UCSD-AML1 (cell line): Measurements from ENCODE around the gene ZNF878.
"Not testable (repeated sequence)": the region's sequence is repeated elsewhere in the genome, so short reads cannot be mapped to it uniquely, and the experiment has no call there.

Source experiments
- DNase-seq: peaks from one replicate; lab custom pipeline; 2025; ENCODE audit not compliant: unreplicated experiment; lab: John Stamatoyannopoulos, UW

Gene ZNF878

DNA sequence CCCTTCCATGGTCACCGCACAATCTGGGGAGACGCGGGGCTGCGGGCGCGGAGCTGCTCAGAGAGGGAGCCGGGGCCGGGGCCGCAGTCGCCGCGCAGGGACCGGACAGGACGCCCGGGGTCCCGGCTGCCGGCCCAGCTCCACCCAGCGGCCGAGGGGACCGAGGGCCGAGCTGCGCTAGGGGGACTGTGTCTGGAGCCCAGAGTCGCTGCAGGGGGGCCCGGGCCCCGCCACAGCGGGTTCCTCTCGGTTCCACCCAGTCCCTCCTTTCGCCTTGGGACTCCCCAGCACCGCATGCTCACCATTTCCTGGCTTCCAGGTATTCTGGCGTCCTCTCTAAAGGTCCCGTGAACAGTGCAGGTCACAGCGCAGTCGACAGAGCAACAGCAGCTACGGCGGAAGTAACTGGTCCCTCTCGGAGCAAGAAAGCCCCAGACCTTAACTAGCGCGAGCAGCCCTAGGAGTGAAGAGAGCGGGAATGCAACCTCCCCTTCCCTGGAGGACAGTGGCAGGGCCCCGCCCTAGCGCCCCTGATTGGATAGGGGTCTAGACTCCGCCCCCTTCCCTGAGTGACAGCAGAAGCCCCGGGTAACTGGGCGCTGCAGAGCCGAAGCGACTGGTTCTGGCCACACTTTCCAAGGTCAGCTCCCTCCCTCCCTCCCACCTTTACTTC lies at the start of gene ZNF878:
TSS of gene ZNF878 (minus strand) at position 465 of the 673 bp plus-strand sequence. CDS start at position 305, 160 bp downstream.
- DNase-seq: peak; percentile 81

DNA sequence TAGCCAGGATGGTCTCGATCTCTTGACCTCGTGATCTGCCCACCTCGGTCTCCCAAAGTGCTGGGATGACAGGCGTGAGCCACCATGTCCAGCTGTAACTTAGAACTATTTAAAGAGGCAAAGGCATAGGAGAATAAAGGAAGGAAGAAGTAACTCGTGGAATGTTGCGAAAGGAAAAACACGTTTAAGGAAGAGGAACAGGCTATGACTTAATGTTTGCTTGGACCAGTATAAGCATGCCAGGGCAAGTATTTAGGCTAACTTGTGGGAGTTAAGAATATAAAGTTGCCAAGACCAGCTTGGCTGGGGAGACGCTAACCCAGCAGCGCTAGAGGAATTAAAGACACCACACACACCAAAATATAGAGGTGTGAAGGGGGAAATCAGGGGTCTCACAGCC lies 45.3 kb upstream of the ZNF878 start:
- DNase-seq: no peak

DNA sequence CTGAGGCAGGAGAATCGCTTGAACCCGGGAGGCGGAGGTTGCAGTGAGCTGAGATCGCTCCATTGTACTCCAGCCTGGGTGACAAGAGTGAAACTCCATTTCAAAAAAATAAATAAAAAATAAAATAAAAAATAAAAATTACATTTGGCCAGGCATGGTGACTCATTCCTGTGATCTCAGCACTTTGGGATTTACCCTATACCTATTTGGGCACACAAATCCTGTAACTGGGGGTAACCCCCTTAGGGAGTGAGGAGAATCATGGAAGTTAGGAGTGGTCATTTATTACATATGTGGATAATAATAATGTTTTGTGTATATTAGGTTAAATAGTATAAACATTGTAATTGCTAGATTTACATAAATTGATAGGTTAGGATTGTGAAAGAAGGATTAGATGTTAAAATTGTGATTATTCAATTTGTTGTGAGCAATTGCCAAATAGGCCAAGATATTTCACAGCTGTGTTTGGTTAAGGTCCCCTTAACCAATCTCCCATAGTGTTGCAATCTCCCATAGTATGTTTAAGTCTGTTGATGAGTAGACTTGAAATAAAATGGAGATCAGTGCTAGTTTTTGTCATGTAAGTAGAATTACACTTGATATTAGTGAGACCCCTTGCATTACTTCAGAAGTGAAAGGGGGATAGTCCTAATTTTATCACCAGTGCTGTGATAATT lies 42.5 kb upstream of the ZNF878 start:
- no peak for DNase-seq

DNA sequence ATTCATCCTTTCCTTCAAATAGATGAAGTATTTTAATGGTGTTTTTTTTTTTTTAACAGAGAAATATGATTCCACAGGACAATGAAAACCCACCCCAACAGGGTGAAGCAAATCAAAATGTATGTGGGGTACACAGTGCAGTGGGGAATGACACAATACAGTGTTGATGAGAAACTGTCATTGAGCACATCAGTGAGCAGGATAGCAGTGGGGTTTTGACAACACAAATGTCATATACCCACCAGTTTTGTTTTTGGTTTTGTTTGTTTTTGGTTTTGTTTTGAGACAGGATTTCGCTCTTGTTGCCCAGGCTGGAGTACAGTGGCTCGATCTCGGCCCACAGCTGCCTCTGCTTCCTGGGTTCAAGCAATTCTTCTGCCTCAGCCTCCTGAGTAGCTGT lies 41.0 kb upstream of the ZNF878 start:
- no peak for DNase-seq

DNA sequence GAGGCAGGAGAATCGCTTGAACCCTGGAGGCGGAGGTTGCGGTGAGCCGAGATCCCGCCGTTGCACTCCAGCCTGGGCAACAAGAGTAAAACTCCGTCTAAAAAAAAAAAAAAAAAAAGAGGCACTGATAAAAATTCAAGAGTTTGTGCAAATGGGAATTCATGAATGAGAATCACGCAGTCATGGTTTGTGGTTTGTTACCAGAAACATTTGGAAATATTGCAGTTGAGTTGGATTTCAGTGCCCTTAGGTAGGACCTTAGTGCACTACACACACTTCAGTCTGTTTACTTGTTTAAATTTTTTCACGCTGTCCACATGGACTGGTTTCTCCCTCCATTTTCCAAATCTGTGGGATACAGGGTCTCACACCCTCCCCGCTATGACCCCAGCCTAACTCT lies 40.2 kb upstream of the ZNF878 start:
- no peak for DNase-seq

DNA sequence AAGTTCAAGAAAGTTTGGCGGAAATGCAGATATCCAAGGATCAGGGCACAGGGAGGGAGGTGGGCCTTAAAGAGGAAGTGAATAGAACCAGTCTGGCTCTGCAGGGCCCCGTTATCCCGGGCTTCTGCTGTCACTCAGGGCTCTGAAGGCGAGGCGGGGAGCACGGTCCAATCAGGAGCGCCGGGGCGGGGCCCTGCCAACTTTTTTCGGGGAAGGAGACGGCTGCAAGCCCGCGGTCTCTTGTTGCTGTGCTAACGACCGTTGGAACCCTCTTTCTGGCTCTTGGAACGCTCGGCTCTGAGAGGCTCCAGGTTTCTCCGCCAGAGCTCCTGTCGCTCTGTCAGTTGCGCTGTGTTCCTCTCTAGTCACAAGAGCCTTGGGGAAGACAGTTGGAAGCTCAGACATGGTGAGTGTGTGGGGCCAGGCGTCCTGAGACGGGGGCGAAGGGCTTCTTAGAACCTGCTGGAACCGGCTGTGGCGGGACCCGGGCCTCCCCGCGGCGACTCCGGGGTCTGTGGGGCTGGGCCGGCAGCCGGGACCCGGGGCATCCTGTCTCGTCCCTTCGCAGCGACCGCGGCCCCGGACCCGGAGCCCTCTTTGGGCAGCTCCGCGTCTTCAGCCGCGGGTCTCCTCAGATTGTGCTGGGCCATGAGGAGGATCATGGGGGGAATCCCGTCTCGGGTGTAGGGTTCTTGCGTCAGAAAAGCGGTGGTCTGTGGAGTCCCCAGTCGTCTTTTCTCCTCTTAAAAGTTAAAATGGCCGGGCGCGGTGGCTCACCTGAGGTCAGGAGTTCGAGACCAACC lies 39.5 kb upstream of the ZNF878 start:
- DNase-seq: peak; percentile 90

DNA sequence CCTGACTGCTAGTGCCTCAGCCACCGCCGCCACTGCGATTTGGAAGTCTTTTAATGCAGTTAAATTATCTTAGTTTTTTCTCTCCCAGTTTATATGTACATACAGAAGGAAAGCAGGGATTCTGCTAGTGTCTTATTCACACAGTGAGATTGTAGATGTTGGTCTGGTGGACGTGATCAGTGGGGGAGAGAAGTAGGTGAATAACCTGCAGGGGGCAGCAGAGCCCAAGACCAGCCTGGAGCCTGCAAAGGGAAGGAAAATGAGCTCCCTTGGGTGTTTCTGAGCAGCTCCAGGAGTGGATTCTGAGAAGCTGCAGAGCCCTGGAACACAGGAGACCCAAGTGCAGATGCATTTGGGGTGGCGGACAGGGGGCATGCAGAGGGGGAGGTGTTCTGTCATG lies 38.0 kb upstream of the ZNF878 start:
- peak; percentile 73 for DNase-seq

DNA sequence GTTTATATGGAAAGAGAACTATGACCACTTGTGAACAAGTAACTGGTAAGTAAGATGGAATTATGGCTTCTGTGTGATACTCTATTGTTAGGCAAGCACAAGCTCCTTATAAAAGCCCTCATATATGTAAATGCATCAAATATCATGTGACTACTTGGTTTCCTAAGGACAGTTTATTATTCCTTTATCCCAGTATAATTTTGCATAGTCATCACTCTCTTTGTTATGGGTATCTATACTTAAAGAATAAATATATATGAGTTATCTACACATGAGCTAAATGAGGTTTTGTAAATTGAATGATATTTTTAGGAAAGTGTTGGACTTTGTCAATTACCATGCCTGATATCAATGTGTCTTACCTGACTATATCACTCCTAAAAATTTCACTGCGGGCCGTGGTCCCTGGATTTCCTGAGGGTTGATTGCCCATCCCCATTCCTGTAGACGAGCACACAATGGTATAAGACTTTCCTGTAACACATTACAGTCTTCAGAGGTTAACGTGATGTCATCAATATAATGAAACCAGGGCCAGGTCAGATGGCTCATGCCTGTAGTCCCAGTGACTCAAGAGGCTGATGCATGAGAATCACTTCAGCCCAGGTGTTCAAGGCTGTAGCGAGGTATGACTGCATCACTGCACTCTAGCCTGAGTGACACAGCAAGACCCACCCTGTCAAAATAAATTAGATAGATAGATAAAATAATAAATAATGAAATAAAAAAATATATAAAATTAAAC lies 32.5 kb upstream of the ZNF878 start:
- no peak for DNase-seq

DNA sequence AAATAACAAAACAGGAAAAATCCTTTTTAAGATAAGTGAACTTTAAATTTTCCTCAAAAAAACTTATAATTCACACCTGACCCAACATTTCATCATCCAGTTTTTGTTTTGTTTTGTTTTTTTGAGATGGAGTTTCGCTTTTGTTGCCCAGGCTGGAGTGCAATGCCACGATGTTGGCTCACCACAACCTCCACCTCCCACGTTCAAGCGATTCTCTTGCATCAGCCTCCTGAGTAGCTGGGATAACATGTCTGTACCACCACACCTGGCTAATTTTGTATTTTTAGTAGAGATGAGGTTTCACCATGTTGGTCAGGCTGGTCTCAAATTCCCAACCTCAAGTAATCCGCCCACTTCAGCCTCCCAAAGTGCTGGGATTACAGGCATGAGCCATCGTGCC lies 30.6 kb upstream of the ZNF878 start:
- DNase-seq: not testable (repeated sequence)

DNA sequence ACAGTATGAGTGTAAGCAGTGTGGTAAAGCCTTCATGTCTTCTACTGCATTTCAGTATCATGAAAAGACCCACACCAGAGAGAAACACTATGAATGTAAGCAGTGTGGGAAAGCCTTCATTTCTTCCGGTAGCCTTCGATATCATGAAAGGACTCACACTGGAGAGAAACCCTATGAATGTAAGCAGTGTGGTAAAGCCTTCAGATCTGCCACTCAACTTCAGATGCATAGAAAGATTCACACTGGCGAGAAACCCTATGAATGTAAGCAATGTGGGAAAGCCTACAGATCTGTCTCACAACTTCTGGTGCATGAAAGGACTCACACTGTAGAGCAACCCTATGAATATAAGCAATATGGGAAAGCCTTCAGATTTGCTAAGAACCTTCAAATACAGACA lies 24.6 kb upstream of the ZNF878 start:
- no peak for DNase-seq

DNA sequence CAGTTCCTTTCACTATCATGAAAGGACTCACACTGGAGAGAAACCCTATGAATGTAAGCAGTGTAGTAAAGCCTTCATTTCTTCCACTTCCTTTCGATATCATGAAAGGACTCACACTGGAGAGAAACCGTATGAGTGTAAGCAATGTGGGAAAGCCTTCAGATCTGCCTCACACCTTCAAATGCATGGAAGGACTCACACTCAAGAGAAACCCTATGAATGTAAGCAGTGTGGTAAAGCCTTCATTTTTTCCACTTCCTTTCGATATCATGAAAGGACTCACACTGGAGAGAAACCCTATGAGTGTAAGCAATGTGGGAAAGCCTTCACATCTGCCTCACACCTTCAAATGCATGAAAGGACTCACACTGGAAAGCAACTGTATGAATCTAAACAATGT lies 23.6 kb upstream of the ZNF878 start:
- DNase-seq: not testable (repeated sequence)

DNA sequence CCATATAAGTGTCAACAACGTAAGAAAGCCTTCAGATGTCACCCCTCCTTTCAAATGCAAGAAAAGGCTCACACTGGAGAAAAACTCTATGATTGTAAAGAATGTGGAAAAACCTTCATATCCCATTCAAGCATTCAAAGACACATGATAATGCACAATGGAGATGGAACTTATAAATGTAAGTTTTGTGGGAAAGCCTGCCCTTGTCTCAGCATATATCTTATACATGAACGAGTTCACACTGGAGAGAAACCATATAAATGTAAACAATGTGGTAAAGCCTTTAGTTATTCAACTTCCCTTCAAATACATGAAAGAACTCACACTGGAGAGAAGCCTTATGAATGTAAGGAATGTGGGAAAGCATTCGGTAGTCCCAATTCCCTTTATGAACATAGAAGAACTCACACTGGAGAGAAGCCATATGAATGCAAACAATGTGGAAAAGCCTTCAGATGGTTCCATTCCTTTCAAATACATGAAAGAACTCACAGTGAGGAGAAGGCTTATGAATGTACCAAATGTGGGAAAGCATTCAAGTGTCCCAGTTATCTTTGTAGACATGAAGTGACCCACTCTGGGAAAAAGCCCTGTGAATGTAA lies 22.9 kb upstream of the ZNF878 start:
- DNase-seq: no peak

DNA sequence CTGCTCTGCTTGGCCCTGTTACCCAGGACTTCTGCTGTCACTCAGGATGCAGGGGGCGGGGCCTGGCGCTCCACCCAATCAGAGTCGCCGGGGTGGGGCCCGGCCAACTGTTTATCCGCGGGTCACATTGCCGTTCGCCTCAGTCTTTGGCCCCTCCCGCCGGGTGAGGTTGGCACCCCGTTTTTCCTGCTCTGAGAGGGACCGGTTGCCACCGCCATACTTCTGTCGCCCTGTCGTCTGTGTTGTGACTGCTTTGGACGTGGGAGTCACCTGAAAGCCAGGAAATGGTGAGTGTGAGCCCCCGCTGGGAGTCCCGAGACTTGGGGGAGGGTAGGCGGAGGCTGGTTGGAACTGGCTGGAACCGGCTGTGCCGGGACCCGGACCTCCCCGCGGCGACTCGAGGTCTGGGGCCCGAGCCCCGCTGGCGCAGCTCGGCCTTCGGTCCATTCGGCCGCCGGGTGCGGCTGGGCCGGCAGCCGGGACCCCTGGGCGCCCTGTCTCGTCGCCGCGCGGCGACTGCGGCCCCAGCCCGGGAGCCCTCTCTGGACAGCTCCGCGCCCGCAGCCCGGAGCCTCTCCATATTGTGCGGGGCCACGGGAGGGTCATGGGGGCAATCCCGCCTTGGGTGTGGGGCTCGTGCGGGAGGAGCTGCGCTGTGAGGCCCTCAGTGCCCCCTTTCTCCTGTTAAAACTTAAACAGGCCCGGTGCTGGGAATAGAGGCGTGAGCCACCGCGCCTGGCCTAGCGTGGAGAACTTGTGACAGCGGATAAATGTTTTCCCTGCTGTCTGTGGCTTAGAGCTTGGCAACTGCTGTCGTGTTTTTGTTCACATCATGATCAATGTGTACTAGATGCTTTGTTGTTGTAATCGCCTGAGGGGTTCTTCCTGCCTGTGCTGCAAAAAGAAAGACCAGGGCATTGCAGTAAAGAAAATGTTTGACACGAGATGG lies 12.1 kb upstream of the ZNF878 start, which contains the start of gene ZNF844:
TSS of gene ZNF844 (plus strand) at position 142 of the 949 bp plus-strand sequence. CDS start at position 285, 143 bp downstream.
- peak; percentile 83 for DNase-seq

DNA sequence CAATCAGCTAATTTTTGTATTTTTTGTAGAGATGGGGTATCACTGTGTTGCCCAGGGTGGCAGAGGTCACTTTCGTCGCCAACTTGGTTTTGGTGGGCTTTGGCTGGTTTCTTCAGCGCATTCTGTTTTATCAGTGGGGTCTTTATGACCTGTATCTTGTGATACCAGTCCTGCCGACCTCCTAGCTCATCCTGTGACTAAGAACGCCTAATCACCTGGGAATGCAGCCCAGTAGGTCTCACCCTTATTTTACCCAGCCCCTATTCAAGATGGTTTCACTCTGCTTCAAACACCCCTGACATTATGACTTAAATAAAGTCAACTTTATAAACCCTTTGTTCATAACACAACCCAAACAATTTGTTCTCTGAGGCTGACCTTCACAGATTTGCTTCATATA lies 3.0 kb upstream of the ZNF878 start:
- DNase-seq: no peak

DNA sequence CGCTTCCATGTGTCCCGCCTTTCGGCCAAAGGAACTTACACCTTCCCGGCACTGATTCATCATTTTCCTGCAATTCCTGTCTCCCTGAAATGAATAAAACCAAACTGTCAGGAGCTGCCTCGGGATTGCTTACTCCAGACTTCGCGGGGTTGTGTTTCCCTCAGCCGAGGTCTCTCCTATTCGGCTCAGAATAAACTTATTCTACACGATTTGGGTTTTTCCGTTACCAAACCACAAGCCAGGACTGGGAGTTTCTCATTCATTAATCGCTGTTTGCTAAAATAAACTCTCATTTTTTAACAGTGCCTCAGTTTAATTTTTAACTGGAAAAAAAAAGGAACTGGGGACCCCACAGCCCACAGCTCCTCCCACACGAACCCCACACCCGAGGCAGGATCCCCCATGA lies 667 bp downstream of the ZNF878 start:
- DNase-seq: no peak

DNA sequence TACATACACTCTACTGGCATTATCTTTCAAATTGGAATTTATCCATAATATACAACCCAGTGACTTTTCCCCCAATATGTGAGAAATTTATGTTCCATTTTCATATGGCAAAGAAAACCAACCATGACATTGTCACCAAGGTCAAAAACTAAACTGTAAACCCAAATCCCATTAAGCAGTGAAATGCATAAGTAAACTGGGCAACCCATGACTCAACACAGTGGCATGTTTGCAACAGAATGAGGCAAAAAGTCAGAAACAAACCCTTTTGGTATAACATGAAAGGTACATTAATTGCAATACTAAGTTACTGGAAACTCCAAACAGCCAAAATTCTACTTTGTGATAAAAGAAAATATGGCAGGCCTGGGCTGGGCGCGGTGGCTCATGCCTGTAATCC lies 4.9 kb downstream of the ZNF878 start:
- DNase-seq: no peak

DNA sequence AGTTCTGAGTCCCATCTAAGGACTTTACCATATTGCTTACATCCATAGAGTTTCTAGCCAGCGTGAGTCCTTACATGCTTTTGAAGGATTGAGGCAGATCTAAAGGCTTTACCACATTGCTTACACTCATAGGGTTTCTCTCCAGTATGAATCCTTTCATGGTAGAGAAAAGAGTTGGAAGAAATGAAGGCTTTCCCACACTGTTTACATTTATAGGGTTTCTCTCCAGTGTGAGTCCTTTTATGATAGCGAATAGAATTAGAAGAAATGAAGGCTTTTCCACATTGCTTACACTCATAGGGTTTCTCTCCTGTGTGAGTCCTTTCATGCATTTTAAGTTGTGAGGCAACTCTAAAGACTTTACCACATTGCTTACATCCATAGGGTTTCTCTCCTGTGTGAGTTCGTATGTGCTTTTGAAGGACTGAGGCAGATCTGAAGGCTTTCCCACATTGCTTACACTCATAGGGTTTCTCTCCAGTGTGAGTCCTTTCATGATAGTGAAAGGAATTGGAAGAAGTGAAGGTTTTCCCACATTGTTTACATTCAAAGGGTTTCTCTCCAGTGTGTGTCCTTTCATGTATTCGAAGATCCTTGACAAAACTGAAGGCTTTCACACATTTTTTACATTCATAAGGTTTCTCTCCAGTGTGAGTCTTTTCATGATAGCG lies 8.9 kb downstream of the ZNF878 start:
- no peak for DNase-seq

DNA sequence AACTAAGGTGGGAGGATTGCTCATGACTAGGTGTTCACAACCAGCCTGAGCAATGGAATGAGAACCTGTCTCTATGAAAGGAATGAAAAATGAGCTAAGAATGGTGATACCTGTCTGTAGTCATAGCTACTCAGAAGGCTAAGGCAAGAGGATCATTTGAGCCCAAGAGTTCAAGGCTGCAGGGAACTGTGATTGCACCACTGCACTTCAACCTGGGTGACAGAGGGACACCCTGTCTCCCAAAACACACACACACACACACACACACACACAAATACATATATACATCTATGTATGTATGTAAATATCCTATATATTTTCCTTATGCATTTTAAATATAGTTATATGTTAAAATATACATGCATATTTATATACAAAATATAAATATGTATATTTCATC lies 9.9 kb downstream of the ZNF878 start:
- no peak for DNase-seq
